Ramos (cell line): ENCODE measurements around the gene ARPC4.

Source experiments
- in situ Hi-C: fragments of 300-500 bp; cut with MboI; formaldehyde crosslinking; loops from one replicate; pipeline ENCODE4 v1.14.3; 2022; ENCODE audit warnings: low sequenced_read_pairs; ENCODE audit not compliant: unreplicated experiment

Gene ARPC4

GRCh38 chr3:9815986-9816385 lies 23.1 kb downstream of the ARPC4 start:
- in situ Hi-C loops: no loop called here

- in situ Hi-C loops: no loop called here
Measured at GRCh38 chr3:9817436-9817835, 24.6 kb downstream of the ARPC4 start.

- in situ Hi-C loops: no loop called here
Measured at GRCh38 chr3:9818666-9819335, 25.9 kb downstream of the ARPC4 start.

- in situ Hi-C loops: no loop called here
Measured at GRCh38 chr3:9820543-9820942, 27.7 kb downstream of the ARPC4 start.

- in situ Hi-C loops: no loop called here
Measured at GRCh38 chr3:9820946-9821345, 28.1 kb downstream of the ARPC4 start.

- in situ Hi-C loops: no loop called here
Measured at GRCh38 chr3:9825451-9826040, 32.7 kb downstream of the ARPC4 start.

- in situ Hi-C loops: no loop called here
Measured at GRCh38 chr3:9826815-9827573, 34.1 kb downstream of the ARPC4 start.

- in situ Hi-C loops: no loop called here
Measured at GRCh38 chr3:9828801-9829755, 36.2 kb downstream of the ARPC4 start.

- in situ Hi-C loops: no loop called here
Measured at GRCh38 chr3:9831253-9831652, 38.4 kb downstream of the ARPC4 start.

- in situ Hi-C loops: no loop called here
Measured at GRCh38 chr3:9833078-9833477, 40.2 kb downstream of the ARPC4 start.

GRCh38 chr3:9834520-9835380 lies 41.9 kb downstream of the ARPC4 start:
- in situ Hi-C loops: no loop called here

GRCh38 chr3:9837701-9838582 lies 45.1 kb downstream of the ARPC4 start:
- in situ Hi-C loops: no loop called here

- in situ Hi-C loops: no loop called here
Measured at GRCh38 chr3:9838856-9839255, 46.0 kb downstream of the ARPC4 start.

GRCh38 chr3:9841015-9841414 lies 48.1 kb downstream of the ARPC4 start:
- in situ Hi-C loops: no loop called here

- in situ Hi-C loops: no loop called here
Measured at GRCh38 chr3:9843715-9844438, 51.0 kb downstream of the ARPC4 start, which contains the start of gene RPUSD3. RPUSD3 (minus strand) TSS chr3:9844008; CDS start chr3:9843990, 18 bp downstream.

GRCh38 chr3:9846231-9846630 lies 53.3 kb downstream of the ARPC4 start:
- in situ Hi-C loops: no loop called here

GRCh38 chr3:9846931-9847488 lies 54.1 kb downstream of the ARPC4 start:
- in situ Hi-C loops: no loop called here
